HG03039 (cell line): ENCODE data around the gene MDH1.
A peak's percentile ranks its signal among the peaks of the same experiment; 100 is the strongest.
"Not testable (repeated sequence)": the region's sequence is repeated elsewhere in the genome, so short reads cannot be mapped to it uniquely, and the experiment has no call there.

ENCODE experiments used
- ATAC-seq: cut with Tn5 transposase; IDR thresholded peaks from one replicate; pipeline ENCODE4 v1.9.1; 2021; ENCODE audit warnings: mild to moderate bottlenecking, moderate library complexity; ENCODE audit not compliant: unreplicated experiment

MDH1 gene

DNA sequence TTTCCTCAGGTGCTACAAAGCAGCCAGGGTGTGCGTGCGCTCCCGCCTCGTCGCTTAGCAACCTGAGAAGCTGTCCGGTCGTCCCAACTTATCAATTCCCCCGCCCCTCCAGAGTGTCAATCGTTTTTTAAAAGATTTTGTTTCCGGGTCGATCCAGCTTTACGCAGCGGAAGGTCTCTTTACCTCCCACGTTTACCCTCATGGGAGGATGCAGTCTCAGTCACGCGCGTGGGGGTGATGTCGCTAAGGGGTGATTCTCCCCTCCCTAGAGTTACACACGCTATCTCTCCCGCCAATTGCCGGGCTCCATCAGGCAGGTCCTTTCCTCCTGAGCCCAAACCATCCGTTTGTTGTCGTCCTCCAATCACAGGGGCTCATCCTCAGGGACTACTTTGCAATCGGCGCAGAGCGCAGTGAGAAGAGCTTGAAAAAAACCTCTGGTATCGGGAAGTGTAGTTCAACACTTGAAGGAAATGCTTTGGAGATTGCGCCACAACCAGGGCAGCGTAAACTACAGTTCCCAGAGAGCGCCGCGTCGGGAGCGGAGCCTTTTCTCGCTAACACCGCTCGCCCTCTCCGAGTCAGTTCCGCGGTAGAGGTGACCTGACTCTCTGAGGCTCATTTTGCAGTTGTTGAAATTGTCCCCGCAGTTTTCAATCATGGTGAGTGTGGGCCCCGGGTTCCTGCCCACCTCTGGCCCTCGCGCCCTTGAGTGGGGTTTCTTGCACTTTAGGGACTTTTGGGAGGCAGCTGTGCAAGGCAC is at the start of gene MDH1, which contains the start of gene WDPCP:
Gene MDH1 (plus strand): TSS at position 579 of the 763 bp plus-strand sequence. CDS start 81 bp downstream, at position 660.
Gene WDPCP (minus strand): TSS at position 93 of the 763 bp plus-strand sequence. CDS start 206 bp downstream, outside the sequence.
- ATAC-seq: peak; percentile 89

DNA sequence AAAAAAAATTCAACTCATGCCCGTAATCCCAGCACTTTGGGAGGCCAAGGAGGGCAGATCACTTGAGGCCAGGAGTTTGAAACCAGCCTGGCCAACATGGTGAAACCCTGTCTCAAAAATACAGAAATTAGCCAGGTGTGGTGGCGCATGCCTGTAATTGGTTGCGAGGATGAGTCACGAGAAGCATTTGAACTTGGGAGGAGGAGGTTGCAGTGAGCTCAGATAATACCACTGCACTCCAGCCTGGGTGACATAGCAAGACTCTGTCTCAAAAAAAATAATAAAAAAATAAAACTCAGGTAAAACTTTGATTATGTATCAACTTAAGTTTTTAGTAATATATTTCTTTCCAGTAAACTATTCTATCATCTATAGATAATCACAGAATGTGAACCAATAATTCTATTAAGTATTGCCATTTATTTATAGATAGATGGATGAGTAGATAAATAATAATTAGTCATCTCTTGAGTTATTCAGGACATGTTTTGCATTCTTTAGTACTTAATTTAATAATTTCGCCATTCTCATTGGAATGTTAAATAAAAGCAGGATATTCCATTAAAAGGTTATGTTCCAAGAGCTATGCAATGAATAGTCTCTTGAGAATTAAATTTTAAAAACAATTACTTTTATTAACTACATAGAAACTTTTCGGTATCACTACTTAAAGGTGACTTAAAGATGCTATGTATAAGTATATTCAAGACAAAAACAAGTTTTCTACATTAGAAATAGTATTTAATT is 49.2 kb upstream of the MDH1 start:
- ATAC-seq: no peak

GRCh38 chr2:63544017-63544627 is 44.6 kb upstream of the MDH1 start:
- no peak for ATAC-seq

DNA sequence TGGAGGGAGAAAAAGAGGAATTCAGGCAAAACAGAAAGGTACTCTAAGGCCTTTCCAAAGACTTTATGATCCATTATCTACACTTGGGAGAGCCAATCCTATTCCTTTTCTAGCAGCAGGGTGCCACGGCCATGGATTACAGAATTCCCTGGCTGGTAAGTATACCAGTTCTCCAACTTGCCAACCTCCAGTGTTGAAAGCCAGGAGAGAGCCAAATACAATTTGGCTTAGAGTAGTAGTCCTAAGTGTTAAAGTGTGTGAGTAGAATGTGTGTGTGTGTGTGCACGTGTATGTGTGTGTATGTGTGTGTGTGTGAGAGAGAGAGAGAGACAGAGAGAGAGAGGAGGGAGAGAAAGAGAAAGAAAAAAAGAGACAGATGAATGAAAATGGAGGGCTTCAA is 43.7 kb upstream of the MDH1 start:
- ATAC-seq: no peak

- ATAC-seq: no peak
Measured at GRCh38 chr2:63553049-63553448, 35.7 kb upstream of the MDH1 start.

- ATAC-seq: no peak
Measured at GRCh38 chr2:63555299-63555698, 33.5 kb upstream of the MDH1 start.

DNA sequence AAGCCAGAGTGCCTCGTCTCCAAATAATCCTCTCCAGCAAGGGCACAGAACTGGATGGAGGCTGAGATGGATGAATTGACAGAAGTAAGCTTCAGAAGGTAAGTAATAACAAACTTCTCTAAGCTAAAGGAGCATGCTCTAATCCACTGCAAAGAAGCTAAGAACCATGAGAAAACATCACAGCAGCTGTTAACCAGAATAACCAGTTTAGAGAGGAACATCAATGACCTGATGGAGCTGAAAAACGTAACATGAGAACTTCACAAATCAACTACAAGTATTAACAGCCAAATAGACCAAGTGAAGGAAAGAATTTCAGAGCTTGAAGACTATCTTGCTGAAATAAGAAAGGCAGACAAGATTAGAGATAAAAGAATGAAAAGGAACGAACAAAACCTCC is 32.8 kb upstream of the MDH1 start:
- no peak for ATAC-seq

DNA sequence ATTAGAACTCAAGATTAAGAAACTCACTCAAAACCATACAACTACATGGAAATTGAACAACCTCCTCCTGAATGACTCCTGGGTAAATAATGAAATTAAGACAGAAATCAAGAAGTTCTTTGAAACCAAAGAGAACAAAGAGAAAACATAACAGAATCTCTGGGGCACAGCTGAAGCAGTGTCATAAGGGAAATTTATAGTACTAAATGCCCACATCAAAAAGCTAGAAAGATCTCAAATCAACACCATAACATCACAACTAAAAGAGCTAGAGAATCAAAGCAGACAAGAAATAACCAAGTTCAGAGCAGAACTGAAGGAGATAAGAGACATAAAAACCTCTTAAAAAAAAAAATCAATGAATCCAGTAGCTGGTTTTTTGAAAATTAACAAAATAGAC is 30.9 kb upstream of the MDH1 start:
- not testable (repeated sequence) for ATAC-seq

DNA sequence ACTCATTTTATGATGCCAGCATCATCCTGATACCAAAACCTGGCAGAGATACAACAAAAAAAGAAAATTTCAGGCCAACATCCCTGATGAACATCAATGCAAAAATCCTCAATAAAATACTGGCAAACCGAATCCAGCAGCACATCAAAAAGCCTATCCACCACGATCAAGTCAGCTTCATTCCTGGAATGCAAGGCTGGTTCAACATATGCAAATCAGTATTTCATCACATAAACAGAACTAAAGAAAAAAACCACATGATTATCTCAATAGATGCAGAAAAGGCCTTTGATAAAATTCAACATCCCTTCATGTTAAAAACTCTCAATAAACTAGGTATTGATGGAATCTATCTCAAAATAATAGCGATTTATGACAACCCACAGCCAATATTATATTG is 29.8 kb upstream of the MDH1 start:
- ATAC-seq: not testable (repeated sequence)

- ATAC-seq: no peak
Measured at GRCh38 chr2:63562751-63563150, 26.0 kb upstream of the MDH1 start.

GRCh38 chr2:63569740-63570139 is 19.0 kb upstream of the MDH1 start:
- ATAC-seq: no peak

GRCh38 chr2:63571291-63571690 is 17.5 kb upstream of the MDH1 start:
- ATAC-seq: no peak

GRCh38 chr2:63572001-63572400 is 16.8 kb upstream of the MDH1 start:
- ATAC-seq: no peak

DNA sequence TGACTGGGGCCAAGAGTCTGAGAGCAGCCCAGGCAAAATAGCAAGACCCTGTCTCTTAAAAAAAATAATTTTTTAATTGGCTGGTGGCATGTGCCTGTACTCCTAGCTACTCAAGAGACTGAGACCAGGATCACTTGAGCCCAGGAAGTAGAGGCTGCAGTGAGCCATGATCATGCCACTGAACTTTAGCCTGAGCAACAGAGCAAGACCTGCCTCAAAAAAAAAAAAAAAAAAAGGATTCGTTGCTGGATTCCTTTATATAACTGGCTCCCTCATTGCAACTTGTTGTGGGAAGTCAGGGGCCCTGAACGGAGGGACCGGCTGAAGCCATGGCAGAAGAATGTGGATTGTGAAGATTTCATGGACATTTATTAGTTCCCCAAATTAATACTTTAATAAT is 15.7 kb upstream of the MDH1 start:
- not testable (repeated sequence) for ATAC-seq

DNA sequence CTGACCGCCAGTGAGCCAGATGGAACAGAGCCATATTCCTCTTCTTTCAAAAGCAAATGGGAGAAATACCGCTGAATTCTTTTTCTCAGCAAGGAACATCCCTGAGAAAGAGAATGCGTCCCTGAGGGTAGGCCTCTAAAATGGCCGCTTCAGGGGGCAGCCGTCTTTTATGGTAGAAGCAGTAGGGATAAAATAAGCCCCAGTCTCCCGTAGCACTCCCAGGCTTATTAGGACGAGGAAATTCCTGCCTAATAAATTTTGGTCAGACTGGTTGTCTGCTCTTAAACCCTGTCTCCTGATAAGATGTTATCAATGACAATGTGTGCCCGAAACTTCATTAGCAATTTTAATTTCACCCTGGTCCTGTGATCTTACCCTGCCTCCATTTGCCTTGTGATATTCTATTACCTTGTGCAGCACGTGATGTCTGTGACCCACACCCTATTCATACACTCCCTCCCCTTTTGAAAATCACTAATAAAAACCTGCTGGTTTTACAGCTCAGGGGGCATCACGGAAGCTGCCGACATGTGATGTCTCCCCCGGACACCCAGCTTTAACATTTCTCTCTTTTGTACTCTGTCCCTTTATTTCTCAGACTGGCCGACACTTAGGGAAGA is 14.9 kb upstream of the MDH1 start:
- not testable (repeated sequence) for ATAC-seq

GRCh38 chr2:63576546-63576945 is 12.2 kb upstream of the MDH1 start:
- no peak for ATAC-seq

- no peak for ATAC-seq
Measured at GRCh38 chr2:63578767-63579166, 10.0 kb upstream of the MDH1 start.

- ATAC-seq: no peak
Measured at GRCh38 chr2:63580651-63581297, 8.0 kb upstream of the MDH1 start.

DNA sequence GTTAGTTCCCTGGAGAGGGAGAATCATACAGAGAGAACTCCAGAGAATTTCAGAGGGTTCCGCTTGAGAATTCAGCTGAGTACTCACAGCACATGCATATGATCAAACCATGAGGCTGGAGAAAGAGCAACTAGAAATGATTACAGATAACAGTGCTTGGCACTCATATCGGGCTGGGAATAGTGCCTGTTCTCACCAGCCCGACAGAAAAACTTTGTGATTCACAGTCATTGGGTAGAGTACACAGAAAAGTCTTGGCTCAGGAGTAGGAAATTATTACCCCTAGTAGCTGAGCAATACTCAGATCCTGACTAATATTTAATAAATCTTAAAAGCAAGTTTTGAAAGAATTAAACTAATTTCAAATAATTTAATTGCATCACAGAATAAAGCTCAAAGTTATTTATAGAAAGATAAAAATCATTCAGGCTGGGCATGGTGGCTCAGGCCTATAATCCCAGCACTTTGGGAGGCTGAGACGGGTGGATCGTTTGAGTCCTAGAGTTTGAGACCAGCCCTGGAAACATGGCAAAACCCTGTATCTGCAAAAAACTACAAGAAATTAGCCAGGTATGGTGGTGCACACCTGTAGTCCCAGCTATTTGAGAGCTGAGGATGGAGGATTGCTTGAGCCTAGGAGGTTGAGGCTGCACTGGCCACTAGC is 7.3 kb upstream of the MDH1 start:
- no peak for ATAC-seq

- no peak for ATAC-seq
Measured at GRCh38 chr2:63582873-63583272, 5.9 kb upstream of the MDH1 start.
